ENCODE measurements around the gene RNF10. TPM values are rescaled to one million over a fixed set of nuclear protein-coding genes. Genes with fewer than 3 reads are reported as not detected.

RNF10 gene
- total RNA-seq, 1 experiment from 2014 or later, result 177 TPM

DNA sequence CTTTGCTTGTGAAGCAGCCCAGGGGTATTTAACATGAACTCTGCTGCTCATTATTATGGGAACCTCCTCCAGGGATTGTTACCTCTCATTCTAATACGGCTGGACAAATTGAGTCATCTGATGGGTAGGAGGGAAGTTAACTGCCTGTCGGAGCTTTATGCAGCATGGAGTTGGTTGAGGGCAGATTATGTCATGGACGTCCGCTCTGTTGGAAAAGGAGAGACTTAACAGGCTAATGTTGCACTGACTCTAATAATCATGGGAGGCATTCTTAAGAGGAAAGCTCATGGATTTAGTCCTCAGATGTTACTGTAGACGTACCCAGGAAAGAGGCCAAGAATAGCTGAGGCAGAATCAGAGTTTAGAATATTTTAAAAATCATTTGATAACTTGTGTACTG lies 37.1 kb downstream of the RNF10 start:
- BruUV-seq (replicated peaks), result no TSS peak
- ATAC-seq (no peak), DNase-seq (ENCODE audit: low read depth, low spot score) (no peak)
- no peaks in the 10 kb centered on the region for H3K4me1 ChIP-seq (ENCODE audit: control insufficient read depth, insufficient read depth, low read length)
- H3K9me3 ChIP-seq (ENCODE audit: control insufficient read depth, insufficient read depth, low read depth, low read length), result no peaks in the 10 kb centered on the region
- H3K27ac ChIP-seq (ENCODE audit: low read length), result no peak overlapping the region
- ChIA-PET POLR2A (interaction anchor here (0.6 kb wide), 1 partner anchor 23 kb away, joined by 5 read pairs; no protein-coding TSS in a partner anchor), CTCF (interaction anchor here (0.5 kb wide), 1 partner anchor 19 kb away, joined by 3 read pairs; no protein-coding TSS in a partner anchor)
- peaks cover 29% of the 10 kb centered on the region for H3K36me3 ChIP-seq (ENCODE audit: control insufficient read depth, insufficient read depth, low read length)
- no peaks in the 10 kb centered on the region for H3K27me3 ChIP-seq (ENCODE audit: control insufficient read depth, insufficient read depth, low read length)
- H3K4me3 ChIP-seq (ENCODE audit: low read depth in 2 of 2, low read length in 2 of 2), result no peak overlapping the region
- TF ChIP-seq CTCF (IDR thresholded peaks at IDR 0.05), result no peak
- no peak for TF ChIP-seq POLR2AphosphoS5 (IDR thresholded peaks at IDR 0.05; ENCODE audit: low read depth, low read length)
- TF ChIP-seq REST (IDR thresholded peaks at IDR 0.05; ENCODE audit: insufficient read depth in 1 of 2, low read depth in 2 of 2, low read length in 1 of 2), result no peak
- TF ChIP-seq SIN3A (IDR thresholded peaks at IDR 0.05; ENCODE audit: borderline replicate concordance, insufficient read depth, low read depth, low read length), result no peak
- no peak for TF ChIP-seq TCF7L2 (IDR thresholded peaks at IDR 0.05; ENCODE audit: low read depth, low read length)
- intact Hi-C loops (cut with micrococcal nuclease; ENCODE audit: unreplicated experiment) (no loop called here), in situ Hi-C loops (cut with HindIII; ENCODE audit: low pct_unique_long_range_greater_than_20kb, low sequenced_read_pairs) (no loop called here)

GRCh38 chr12:120573560-120573959 lies 39.4 kb downstream of the RNF10 start:
- intact Hi-C loops (cut with micrococcal nuclease; ENCODE audit: unreplicated experiment), result no loop called here
- DNase-seq (ENCODE audit: low read depth, low spot score) (no peak), ATAC-seq (no peak)
- POLR2A ChIA-PET, result interaction anchor here (0.6 kb wide), 1 partner anchor 99 kb away, joined by 3 read pairs; no protein-coding TSS in a partner anchor
- Histone ChIP-seq H3K9me3 (ENCODE audit: control insufficient read depth, insufficient read depth, low read depth, low read length) (no peaks in the 10 kb centered on the region), H3K4me3 (ENCODE audit: low read depth in 2 of 2, low read length in 2 of 2) (no peak overlapping the region), H3K27ac (ENCODE audit: low read length) (no peak overlapping the region), H3K36me3 (ENCODE audit: control insufficient read depth, insufficient read depth, low read length) (peaks cover 35% of the 10 kb centered on the region), H3K4me1 (ENCODE audit: control insufficient read depth, insufficient read depth, low read length) (no peaks in the 10 kb centered on the region), H3K27me3 (ENCODE audit: control insufficient read depth, insufficient read depth, low read length) (no peaks in the 10 kb centered on the region)
- BruUV-seq (replicated peaks), result no TSS peak
- TF ChIP-seq REST (IDR thresholded peaks at IDR 0.05; ENCODE audit: insufficient read depth in 1 of 2, low read depth in 2 of 2, low read length in 1 of 2), result no peak
- TF ChIP-seq TCF7L2 (IDR thresholded peaks at IDR 0.05; ENCODE audit: low read depth, low read length), result no peak
- TF ChIP-seq POLR2AphosphoS5 (IDR thresholded peaks at IDR 0.05; ENCODE audit: low read depth, low read length), result no peak
- no peak for TF ChIP-seq SIN3A (IDR thresholded peaks at IDR 0.05; ENCODE audit: borderline replicate concordance, insufficient read depth, low read depth, low read length)
- TF ChIP-seq CTCF (IDR thresholded peaks at IDR 0.05), result no peak
- CTCF ChIA-PET, result no interaction called here
- in situ Hi-C loops (cut with HindIII; ENCODE audit: low pct_unique_long_range_greater_than_20kb, low sequenced_read_pairs), result no loop called here

Measured in Panc1 (cell line).